ENCODE results near the gene CREBRF. TPM values are rescaled to one million over a fixed set of nuclear protein-coding genes. Genes with fewer than 3 reads are reported as not detected.
A peak's percentile ranks its signal among the peaks of the same experiment; 100 is the strongest.

The CREBRF gene

DNA sequence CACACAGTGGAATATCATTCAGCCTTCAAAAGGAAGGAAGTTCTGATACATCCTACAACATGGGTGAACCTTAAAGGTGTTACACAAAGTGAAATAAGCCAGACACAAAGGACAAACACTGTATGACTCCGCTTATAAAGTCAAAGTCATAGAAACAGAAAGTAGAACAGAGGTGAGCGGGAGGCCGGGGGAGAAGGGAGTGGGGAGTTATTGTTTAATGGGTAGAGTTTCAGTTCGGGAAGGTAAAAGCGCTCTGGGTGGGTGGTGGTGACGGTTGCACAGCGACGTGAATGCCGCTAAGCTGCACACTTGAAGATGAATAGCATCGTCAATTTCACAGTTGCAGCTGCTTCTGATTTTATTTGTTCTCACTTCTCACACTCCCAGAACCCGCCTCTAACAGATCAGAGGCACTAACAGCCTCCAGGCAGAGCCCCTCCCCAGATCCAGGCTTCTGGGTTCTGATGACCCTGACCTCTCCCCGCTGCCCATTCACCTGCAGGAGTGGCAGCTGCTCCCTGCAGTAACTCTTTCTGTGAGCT lies 122.3 kb downstream of the CREBRF start:
- Histone ChIP-seq H2AK5ac (ENCODE audit: low read length) (no peak overlapping the region), H3K79me1 (ENCODE audit: low read length) (no peaks in the 10 kb centered on the region), H3K27me3 (ENCODE audit: insufficient read depth, low read length, poor library complexity) (no peaks in the 10 kb centered on the region), H3K23ac (ENCODE audit: low read length) (no peak overlapping the region), H3K9ac (ENCODE audit: low read length) (no peak overlapping the region), H3K36me3 (ENCODE audit: control insufficient read depth, insufficient read depth, low read length) (no peaks in the 10 kb centered on the region), H2BK120ac (ENCODE audit: low read depth, low read length) (no peak overlapping the region), H3K4me1 (ENCODE audit: control insufficient read depth, low read depth, low read length) (peaks cover 2% of the 10 kb centered on the region), H3K56ac (ENCODE audit: low read length) (no peak overlapping the region), H4K5ac (ENCODE audit: low read length) (no peak overlapping the region), H2BK15ac (replicated peaks; ENCODE audit: low read depth) (no peak overlapping the region), H3K27ac (ENCODE audit: low read depth, low read length) (no peak overlapping the region), H3K79me2 (ENCODE audit: control insufficient read depth, insufficient read depth, low read length) (no peaks in the 10 kb centered on the region), H3K4me2 (ENCODE audit: low read length) (no peak overlapping the region), H2BK5ac (ENCODE audit: low read length) (no peak overlapping the region), H3K4ac (ENCODE audit: low read depth, low read length) (no peak overlapping the region), H3K18ac (ENCODE audit: low read length) (no peak overlapping the region), H3K4me3 (ENCODE audit: low read length) (no peak overlapping the region), H4K8ac (ENCODE audit: low read depth, low read length) (no peak overlapping the region)
- no CpG with 5 or more reads among the region's 12 CpGs for WGBS (ENCODE audit: extremely low coverage, insufficient coverage, low lambda C conversion rate)
- no peak for DNase-seq

DNA sequence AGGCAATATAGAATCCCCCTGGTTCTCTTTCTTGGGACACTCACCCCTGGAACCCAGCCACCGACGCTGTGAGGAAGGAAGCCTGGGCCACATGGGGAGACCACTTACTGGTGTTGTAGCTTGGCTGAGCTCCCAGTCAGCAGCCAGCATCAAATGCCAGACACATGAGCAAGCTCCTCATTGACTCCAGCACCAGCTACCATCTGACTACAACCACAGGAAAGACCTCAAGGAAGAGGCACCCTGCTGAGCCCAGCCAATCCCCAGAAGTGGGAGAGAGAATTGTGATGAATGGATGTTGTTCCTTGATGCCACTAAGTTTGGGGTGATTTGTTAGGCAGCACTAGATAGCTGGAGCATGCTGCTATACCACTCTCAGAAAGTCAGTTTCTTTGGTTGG lies 124.2 kb downstream of the CREBRF start:
- no peak overlapping the region for H3K4me2 ChIP-seq (ENCODE audit: low read length)
- no peak overlapping the region for H2BK5ac ChIP-seq (ENCODE audit: low read length)
- no peak overlapping the region for H3K27ac ChIP-seq (ENCODE audit: low read depth, low read length)
- H3K18ac ChIP-seq (ENCODE audit: low read length): no peak overlapping the region
- H3K4ac ChIP-seq (ENCODE audit: low read depth, low read length): no peak overlapping the region
- H2BK120ac ChIP-seq (ENCODE audit: low read depth, low read length): no peak overlapping the region
- DNase-seq: no peak
- H3K36me3 ChIP-seq (ENCODE audit: control insufficient read depth, insufficient read depth, low read length): no peaks in the 10 kb centered on the region
- no peaks in the 10 kb centered on the region for H3K79me1 ChIP-seq (ENCODE audit: low read length)
- no peak overlapping the region for H2BK15ac ChIP-seq (replicated peaks; ENCODE audit: low read depth)
- no CpG with 5 or more reads among the region's 2 CpGs for WGBS (ENCODE audit: extremely low coverage, insufficient coverage, low lambda C conversion rate)
- H3K27me3 ChIP-seq (ENCODE audit: insufficient read depth, low read length, poor library complexity): no peaks in the 10 kb centered on the region
- peaks cover 1% of the 10 kb centered on the region for H3K4me1 ChIP-seq (ENCODE audit: control insufficient read depth, low read depth, low read length)
- no peak overlapping the region for H3K4me3 ChIP-seq (ENCODE audit: low read length)
- no peak overlapping the region for H3K9ac ChIP-seq (ENCODE audit: low read length)
- H4K8ac ChIP-seq (ENCODE audit: low read depth, low read length): no peak overlapping the region
- no peak overlapping the region for H4K5ac ChIP-seq (ENCODE audit: low read length)
- H2AK5ac ChIP-seq (ENCODE audit: low read length): no peak overlapping the region
- H3K79me2 ChIP-seq (ENCODE audit: control insufficient read depth, insufficient read depth, low read length): no peaks in the 10 kb centered on the region
- H3K23ac ChIP-seq (ENCODE audit: low read length): no peak overlapping the region
- H3K56ac ChIP-seq (ENCODE audit: low read length): no peak overlapping the region

DNA sequence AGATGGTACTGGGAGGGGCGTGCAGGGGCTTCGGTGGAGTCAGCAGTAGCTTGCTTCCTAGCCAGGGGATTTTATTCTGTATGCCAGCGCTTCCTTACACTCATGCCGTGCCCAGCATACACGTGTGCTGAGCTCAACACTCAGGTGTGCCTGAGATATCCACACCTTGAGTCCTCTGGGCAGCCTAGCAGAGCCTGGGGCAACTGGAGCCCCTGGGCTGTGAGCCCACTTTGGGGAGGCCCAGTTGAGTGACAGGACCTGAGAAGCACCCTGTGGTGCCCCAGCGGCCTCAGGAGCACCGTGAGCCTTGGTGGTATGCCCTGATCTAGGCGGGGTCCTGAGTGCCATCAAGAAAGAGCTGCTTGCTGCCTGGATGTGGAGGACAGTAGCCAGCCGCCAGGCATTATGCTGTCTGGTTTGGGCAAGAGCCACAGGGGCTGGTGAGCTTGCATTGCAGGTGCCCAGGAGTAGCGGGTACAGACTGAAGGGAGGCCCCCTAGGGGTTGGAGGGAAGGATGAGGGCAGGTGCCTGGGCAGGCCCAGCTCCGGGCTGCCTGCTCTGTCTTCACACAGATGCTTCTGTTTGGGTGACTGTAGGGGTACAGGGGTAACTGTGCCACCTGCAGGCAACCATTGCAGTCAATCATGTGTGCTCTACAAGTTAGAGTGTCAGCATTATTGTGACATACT lies 131.0 kb downstream of the CREBRF start:
- no peaks in the 10 kb centered on the region for H3K79me1 ChIP-seq (ENCODE audit: low read length)
- no peak overlapping the region for H2BK120ac ChIP-seq (ENCODE audit: low read depth, low read length)
- no peak overlapping the region for H4K5ac ChIP-seq (ENCODE audit: low read length)
- H2BK5ac ChIP-seq (ENCODE audit: low read length): no peak overlapping the region
- no peak overlapping the region for H3K4me3 ChIP-seq (ENCODE audit: low read length)
- H2AK5ac ChIP-seq (ENCODE audit: low read length): no peak overlapping the region
- no peak overlapping the region for H4K8ac ChIP-seq (ENCODE audit: low read depth, low read length)
- H3K27me3 ChIP-seq (ENCODE audit: insufficient read depth, low read length, poor library complexity): no peaks in the 10 kb centered on the region
- H3K18ac ChIP-seq (ENCODE audit: low read length): no peak overlapping the region
- H2BK15ac ChIP-seq (replicated peaks; ENCODE audit: low read depth): no peak overlapping the region
- no peak for DNase-seq
- WGBS (ENCODE audit: extremely low coverage, insufficient coverage, low lambda C conversion rate): no CpG with 5 or more reads among the region's 11 CpGs
- no peak overlapping the region for H3K23ac ChIP-seq (ENCODE audit: low read length)
- H3K56ac ChIP-seq (ENCODE audit: low read length): no peak overlapping the region
- H3K4me1 ChIP-seq (ENCODE audit: control insufficient read depth, low read depth, low read length): no peaks in the 10 kb centered on the region
- no peak overlapping the region for H3K4ac ChIP-seq (ENCODE audit: low read depth, low read length)
- no peaks in the 10 kb centered on the region for H3K36me3 ChIP-seq (ENCODE audit: control insufficient read depth, insufficient read depth, low read length)
- H3K9ac ChIP-seq (ENCODE audit: low read length): no peak overlapping the region
- no peak overlapping the region for H3K27ac ChIP-seq (ENCODE audit: low read depth, low read length)
- H3K79me2 ChIP-seq (ENCODE audit: control insufficient read depth, insufficient read depth, low read length): no peaks in the 10 kb centered on the region
- no peak overlapping the region for H3K4me2 ChIP-seq (ENCODE audit: low read length)

DNA sequence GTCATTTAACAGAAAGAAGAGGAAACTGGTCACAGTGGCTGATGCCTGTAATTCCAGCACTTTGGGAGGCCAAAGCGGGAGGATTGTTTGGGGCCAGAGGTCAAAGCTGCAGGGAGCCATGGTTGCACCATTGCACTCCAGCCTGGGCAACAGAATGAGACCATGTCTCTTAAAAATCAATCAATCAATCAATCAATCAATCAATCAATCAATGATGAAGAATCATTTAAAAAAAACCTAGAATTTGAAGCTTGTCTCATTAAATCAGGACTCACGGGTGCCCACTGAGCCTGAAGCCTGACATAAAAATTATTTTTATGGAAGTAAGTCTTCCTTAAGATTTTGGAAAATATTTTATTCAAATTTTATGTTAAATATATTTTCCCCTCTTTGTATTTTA lies 132.1 kb downstream of the CREBRF start:
- no peak overlapping the region for H3K23ac ChIP-seq (ENCODE audit: low read length)
- WGBS (ENCODE audit: extremely low coverage, insufficient coverage, low lambda C conversion rate): no CpG with 5 or more reads among the region's 2 CpGs
- H2BK5ac ChIP-seq (ENCODE audit: low read length): no peak overlapping the region
- no peak overlapping the region for H3K56ac ChIP-seq (ENCODE audit: low read length)
- H3K79me2 ChIP-seq (ENCODE audit: control insufficient read depth, insufficient read depth, low read length): no peaks in the 10 kb centered on the region
- no peak overlapping the region for H2AK5ac ChIP-seq (ENCODE audit: low read length)
- DNase-seq: no peak
- H3K4me3 ChIP-seq (ENCODE audit: low read length): no peak overlapping the region
- no peak overlapping the region for H3K4ac ChIP-seq (ENCODE audit: low read depth, low read length)
- no peak overlapping the region for H2BK15ac ChIP-seq (replicated peaks; ENCODE audit: low read depth)
- no peak overlapping the region for H3K27ac ChIP-seq (ENCODE audit: low read depth, low read length)
- no peaks in the 10 kb centered on the region for H3K4me1 ChIP-seq (ENCODE audit: control insufficient read depth, low read depth, low read length)
- H4K5ac ChIP-seq (ENCODE audit: low read length): no peak overlapping the region
- H2BK120ac ChIP-seq (ENCODE audit: low read depth, low read length): no peak overlapping the region
- H3K4me2 ChIP-seq (ENCODE audit: low read length): no peak overlapping the region
- no peak overlapping the region for H3K18ac ChIP-seq (ENCODE audit: low read length)
- H3K9ac ChIP-seq (ENCODE audit: low read length): no peak overlapping the region
- H4K8ac ChIP-seq (ENCODE audit: low read depth, low read length): no peak overlapping the region
- no peaks in the 10 kb centered on the region for H3K36me3 ChIP-seq (ENCODE audit: control insufficient read depth, insufficient read depth, low read length)
- H3K79me1 ChIP-seq (ENCODE audit: low read length): no peaks in the 10 kb centered on the region
- no peaks in the 10 kb centered on the region for H3K27me3 ChIP-seq (ENCODE audit: insufficient read depth, low read length, poor library complexity)

Small RNA genes within 50 kb of the gene (small RNA-seq; reads per million reads assigned to genes)
- gene RF00019 (ENCODE audit: insufficient read depth) (not detected), gene SNORA74B (ENCODE audit: insufficient read depth) (15.6 reads per million, percentile 90 among the genes with 10 or more reads in this experiment)

Data from mesendoderm (in vitro differentiated cells).